Activated T-helper 1 cell treated with Interleukin-2 at 50 U/mL for 16 hours (primary cell): ENCODE results near the gene KCNAB2.
"Not testable (repeated sequence)": the region's sequence is repeated elsewhere in the genome, so short reads cannot be mapped to it uniquely, and the experiment has no call there.

Source experiments
- DNase-seq: peaks from one replicate; pipeline ENCODE4 v3.0.0-alpha.2; 2020; ENCODE audit warnings: low read depth

KCNAB2 gene

DNA sequence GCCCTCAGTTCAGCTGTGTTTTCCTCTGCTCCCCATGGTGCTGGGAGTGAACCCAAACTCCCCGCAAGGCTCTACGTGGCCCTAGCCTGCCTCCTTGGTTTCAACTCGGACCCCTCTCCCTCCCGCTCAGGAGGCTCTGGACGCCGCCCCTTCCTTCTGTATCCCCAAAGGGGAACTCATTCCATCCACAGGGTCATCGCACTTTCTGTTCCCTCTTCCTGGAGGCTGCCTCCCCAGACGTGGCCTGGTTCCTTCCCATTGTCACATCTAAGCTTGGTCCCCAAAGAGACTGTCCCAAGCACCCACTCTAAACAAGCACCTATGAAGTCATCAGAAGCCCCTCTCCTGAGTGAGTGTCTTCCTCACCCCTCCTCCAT, 10.9 kb downstream of the KCNAB2 start:
- DNase-seq, result no peak

DNA sequence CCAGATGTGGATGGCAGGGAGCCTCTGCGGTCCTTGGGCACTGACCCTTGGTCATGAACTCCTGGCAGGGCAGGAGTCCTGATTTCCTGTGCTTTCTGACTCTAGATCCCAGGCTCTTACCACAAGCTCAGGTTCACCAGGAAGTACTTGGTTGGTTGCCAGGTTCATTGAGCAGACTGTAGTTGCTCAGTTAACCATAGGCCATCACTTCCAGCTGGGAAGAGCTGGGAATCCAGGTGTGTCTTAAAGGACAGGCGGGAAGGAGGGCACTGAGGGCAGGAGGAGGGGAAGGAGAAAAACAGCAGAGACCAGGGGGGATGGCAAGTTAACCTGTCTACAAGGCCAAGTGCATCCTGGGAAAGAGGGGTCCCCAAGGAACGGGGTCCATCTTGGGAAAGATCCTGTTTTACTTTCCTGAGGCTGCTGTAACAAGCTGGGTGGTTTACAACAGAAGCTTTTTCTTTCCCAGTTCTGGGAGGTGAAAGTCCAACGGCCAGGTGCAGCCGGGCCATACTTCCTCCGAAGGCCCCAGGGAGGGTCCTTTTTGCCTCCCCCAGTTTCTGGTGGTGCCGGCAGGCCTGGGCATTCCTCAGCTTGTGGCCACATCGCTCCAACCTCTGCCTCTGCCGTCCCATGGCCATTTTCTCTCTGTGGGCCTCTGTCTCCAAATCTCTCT, 11.6 kb downstream of the KCNAB2 start:
- no peak for DNase-seq

DNA sequence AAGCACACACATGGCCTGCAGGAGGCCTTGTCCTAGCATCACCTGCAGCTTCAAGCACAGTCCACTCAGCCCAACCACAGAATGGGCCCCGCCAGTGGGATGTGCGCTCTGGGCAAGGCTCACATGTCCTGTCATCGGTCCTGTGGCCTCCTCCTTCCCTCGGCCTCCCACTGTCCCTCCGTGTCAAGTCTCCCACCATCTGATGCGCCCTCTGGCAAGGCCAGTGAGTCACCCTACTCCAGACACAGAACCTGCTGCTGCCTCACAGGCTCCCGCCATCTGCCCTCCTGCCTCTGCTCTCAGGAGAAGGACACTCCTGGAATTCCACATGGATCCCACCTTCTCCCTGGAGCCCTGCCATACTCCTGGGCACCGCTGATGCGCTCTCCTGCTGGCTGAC, 14.2 kb downstream of the KCNAB2 start:
- no peak for DNase-seq

DNA sequence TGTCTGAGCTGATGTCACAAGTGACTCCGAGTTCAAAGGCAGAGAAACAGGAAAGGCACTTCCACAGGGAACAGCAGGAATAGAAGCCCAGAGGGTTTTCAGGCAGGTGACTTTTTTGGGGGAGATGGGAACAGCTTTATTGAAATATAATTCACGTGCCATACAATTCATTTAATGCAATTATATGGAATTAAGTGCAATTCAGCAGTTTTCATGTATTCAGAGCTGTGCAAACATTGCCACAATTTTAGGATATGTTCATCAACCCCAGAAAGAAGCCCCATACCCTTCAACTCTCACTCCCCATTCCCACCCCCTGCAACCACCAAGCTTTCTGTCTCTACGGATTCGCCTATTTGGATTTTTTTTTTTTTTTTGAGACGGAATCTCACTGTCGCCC, 17.0 kb downstream of the KCNAB2 start:
- DNase-seq, result no peak

DNA sequence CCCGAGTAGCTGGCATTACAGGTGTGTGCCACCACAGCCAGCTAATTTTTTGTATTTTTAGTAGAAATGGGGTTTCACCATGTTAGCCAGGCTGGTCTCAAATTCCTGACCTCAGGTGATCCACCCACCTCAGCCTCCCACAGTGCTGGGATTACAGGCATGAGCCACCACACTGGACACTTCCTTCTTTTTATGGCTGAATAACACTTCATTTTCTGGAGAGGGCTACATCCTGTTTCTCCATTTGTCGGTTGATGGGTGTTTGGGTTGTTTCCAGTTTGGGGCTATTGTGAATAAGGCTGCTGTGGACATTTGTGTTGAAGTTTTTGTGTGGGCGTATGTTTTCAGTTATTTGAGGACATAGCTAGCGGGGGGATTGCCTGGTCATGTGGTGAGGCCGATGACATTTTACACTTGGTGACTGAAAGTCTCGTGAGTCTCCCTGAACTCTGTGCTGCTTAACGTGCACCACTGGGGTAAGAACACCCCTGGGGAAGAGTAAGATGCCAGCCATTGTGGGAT, 17.9 kb downstream of the KCNAB2 start:
- not testable (repeated sequence) for DNase-seq

DNA sequence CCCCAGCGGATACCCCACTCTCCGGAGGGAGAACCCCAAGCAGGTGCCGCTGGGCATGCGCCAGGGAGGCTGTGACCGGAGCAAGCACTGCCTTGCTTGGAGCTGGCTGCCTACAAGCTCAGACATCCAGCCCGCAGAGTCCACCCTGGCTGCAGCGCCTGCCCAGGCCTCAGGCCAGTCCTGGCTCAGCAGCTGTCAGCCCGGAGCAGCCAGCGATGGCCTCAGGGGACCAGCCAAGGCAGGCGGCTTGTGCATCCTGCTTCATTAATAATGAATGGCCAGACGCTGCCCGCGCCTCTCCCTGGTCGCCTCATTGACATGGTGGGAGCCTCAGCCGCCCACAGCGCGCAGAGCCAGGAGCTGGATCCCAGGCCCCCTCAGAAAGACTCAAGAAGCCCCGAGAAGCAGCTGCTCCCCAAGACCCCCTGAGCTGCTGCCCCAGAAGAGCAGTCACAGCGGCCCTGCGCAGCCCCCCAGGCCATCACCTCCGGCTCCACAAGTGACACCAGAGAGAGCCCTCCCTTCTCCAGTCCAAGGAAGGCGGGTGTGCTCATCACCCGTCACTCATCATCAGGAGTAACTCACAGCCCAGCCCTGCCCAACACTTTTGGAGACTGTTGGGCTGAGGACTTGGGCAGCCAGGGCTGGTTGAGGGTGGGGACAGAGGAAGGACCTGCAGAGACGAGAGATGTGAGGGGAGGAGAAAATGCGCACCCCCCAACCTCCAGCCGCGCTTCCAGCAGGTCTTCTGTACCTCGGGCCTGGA, 19.6 kb downstream of the KCNAB2 start:
- DNase-seq, result no peak

DNA sequence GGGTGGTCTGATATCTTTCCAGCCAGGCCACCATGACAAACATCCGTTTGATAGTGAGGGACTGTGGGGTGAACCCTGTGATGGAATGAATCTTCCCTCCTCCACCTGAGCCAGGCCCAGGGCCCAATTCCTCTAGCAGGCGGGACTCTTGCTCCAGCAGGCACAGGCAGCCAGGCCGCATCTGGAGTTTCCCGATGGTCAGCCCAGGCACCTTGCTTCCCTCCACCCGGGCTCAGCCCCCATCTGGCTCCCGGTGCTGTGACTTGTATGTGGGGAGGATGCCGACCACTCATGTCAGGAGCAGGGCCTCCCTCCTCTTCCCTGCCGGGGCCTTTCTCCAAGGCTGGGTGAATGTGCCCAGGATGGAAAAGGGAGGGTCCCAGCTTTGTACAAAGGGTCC, 21.0 kb downstream of the KCNAB2 start:
- DNase-seq, result no peak

DNA sequence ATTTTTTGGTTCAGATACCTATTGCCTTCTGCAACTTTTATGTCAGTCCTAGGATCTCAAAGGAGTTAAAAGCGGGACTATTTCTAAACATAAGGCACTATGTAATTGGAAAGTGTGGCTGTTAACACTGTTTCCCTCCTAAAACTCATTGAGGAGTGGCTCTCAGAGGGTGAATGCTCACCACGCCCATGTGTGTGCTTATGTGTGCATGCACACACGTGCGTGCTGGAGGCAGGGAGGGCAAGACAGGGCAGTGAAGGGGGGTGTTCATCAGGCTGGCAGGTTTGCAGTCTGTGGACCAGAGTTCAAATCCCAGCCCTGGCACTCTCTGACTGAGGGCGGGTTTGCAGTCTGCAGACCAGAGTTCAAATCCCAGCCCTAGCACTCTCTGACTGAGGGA, 22.4 kb downstream of the KCNAB2 start:
- DNase-seq, result no peak

DNA sequence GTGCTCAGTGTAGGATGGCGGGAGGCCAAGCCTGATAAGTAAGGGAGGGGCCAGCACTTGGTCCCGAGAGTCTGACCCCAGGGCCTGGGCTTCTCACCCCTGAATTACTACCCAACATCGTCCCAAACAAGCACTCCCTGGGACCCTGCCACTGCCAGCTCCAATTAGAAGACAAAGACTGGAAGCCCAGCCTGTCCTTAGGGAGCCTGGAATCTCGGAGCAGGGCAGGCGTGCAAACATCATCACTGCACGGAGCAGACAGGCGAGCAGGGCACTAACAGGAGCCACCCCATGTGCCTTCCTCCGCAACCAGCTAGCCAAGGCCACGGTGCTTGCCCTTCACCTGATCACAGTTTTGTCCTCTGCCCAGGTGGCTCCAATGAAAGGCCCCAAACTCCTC, 23.2 kb downstream of the KCNAB2 start:
- DNase-seq, result no peak

DNA sequence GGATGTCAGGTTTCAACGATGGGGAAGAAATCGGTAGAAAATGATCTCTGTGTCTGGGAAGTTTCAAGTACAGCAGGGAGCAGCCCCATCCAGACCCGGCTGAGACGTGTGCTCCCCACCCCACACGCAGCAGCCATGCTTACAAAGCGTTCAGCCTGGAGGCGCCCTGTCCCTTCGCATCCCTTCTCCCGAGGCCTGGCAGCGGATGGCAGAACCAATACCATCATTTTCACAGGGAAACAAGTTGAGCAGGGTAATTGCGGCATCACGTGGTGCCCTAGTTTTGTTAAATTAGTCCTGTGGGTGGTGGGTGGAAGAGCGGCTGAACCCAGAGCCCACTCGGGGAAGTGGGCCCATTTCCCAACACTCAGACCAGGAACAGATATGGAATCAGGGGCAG, 23.9 kb downstream of the KCNAB2 start:
- no peak for DNase-seq

DNA sequence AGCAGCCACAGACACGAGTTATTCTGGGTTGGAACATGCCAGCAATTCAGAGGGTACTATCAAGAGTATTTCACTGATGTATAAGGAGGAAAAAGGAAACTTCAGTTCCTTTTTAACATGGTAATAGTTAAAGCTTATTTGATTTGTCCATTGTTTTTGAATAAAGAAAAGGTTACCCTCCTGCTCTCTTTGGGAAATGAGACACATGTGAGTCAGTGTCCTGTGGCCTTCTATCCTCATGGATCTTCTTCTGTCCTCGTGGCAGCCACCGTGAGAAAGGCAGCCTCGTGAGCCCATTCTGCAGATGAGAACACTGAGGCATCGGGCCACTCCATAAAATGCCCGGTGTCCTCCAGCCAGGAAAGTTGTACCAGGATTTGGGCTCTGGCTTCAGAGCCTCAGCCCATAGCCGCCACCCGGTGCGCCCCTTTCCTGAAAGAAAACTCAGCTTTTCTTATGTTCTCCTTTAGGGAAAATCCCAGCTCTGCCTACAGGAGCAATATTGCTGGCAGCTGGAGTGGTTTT, 24.8 kb downstream of the KCNAB2 start:
- no peak for DNase-seq

DNA sequence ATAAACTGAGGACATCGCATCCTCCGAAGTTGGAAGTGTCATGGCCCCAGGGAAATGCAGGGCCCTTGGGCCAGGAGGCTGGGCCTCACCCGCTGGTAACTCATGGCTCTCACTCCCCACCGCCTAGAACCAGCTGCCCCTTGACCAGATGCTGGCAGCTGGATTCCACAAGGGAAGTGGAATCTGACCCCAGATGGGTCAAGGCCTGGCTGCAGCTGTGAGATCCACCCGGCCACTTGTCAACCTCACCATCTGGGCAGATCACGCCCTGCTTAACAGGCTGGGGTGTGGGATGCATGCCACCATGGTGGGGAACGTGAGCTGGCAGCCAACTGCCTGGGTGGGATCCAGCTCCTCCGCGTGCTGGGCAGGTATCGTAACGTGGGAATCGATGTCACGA, 25.5 kb downstream of the KCNAB2 start:
- DNase-seq, result no peak

DNA sequence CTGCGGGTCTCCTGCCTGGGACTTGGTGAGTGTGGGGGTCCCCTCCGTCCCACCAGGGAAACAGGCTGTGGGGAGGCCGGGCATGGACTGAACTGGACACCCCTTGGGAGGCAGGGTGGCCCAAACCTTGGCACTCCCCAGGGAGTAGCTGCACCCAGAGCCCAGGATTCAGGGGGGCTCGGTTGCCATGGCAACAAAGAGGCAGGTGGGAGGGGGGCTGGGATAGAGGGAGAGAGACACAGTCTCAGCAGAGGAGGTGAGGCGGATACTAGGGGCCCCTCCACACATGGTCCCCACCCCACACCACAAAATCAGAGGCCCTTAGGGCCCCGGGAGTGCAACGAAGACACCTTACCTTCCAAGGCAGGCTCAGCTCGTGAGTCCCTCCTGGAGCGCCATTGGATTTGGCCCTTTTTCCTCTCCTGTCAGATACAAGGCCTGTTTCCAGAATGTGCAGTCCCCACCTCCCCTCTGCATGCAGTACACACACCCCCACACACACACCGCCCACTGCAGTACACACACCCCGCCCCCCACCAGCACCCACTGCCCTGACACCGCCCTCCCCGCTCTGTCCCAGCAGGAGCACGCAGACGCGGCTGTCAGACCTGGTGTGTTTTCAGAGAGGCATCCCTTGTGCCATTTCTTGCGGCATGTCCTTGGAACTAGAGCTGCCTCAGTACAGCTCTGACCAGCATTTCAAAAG, 27.2 kb downstream of the KCNAB2 start:
- DNase-seq, result no peak

DNA sequence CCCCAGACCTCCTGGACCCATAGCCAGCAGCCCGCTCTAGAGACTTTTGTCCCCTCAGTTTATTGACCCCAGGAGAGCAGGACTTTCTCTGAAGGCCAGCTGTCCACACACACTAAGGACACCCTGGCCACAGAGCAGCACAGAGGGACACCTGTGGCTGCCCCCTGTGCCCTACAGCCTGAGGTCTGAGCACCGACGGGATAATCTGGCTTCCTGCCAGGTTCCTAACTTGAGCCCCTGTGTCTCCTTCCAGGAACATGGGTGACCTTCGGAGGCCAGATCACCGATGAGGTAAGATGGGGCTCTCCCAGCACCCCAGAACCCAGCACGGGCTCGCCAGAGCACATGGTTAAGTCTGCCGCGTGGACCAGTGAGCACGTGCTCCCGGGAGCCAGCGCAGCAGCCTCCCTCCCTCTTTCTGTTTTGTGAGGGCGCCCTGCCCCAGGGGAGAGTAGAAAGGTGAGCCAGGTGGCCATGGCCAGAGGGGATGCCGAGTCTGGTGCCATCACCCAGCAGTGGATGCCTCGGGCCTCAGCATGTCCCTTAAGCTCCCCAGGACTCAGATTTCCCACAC, 27.9 kb downstream of the KCNAB2 start:
- no peak for DNase-seq

DNA sequence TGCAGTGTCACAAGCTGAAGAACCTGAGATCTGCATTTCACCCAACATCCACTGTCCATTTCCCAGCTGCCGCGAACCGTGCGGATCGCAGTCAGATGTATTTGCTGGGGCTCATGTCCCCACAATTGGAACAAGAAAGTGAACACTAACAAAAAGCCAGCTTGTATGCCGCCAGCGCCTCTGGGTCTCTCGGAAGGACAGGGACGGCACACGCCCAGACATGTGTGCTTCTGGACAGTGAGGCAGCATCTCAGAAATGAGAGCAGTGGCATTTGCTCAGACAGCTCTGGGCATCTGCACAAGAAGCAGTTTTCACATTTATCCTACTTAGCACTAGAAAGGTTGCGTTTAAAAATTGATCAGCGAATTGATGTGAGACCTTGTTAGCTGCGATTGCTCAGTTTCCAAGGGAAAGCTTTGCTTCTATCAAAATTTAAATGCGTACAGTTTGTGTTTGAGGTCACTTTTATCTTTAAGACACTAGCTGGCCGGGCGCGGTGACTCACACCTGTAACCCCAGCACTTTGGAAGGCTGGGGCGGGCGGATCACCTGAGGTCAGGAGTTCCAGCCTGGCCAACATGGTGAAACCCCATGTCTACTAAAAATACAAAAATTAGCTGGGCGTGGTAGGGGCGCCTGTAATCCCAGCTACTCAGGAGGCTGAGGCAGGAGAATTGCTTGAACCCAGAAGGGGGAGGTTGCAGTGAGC, 28.7 kb downstream of the KCNAB2 start:
- no peak for DNase-seq

DNA sequence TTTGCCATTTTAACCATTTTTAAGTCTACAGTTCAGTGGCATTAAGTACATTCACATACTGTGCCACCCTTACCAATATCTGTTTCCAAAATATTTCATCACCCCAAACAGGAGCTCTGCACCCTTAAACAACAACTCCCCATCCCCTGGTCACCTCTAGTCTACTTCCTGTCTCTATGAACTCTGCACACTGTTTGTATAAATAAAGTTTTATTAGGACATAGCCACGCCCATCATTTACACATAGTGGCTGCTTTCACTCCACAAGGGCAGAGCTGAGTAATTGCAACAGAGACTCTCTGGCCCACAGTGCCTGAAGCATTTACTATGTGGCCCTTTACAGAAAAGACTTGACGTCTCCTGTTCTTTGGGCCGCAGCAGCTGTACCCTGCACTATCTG, 30.1 kb downstream of the KCNAB2 start:
- no peak for DNase-seq

DNA sequence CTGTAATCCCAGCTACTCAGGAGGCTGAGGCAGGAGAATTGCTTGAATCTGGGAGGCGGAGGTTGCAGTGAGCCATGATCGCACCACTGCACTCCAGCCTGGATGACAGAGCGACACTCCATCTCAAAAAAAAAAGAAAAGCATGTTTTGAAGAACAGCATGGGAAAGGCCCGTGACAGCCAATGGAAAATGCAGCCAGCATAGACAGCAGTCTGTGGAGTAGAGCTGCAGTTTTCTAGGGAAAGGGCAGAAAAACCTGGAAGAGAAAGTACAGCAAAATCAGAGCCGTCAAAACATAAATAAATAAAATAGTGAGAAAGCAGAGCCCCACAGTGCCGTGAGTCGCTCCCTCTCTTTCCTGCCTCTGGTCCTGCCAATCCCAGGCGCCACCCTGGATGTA, 31.4 kb downstream of the KCNAB2 start:
- DNase-seq, result not testable (repeated sequence)

DNA sequence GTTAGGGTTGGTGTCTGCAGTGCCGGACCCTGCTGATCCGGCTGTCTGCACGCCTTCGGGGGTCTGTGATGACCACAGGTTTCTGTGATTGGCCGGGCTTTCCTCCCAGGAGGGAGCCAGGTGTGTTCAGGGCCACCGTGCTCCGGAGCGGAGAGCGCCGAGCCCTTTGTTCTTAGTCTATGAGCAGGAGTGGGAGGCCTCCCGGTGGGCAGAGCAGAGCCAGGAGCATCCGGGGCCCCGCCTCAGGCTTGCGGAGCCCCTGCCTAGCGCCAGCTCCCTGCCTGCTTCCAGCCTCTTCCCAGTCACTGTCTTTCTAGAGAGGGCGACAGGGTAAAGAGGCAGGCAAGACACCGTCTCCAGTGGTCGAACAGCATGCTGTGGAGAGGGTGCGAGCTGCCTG, 31.8 kb downstream of the KCNAB2 start:
- DNase-seq, result no peak

DNA sequence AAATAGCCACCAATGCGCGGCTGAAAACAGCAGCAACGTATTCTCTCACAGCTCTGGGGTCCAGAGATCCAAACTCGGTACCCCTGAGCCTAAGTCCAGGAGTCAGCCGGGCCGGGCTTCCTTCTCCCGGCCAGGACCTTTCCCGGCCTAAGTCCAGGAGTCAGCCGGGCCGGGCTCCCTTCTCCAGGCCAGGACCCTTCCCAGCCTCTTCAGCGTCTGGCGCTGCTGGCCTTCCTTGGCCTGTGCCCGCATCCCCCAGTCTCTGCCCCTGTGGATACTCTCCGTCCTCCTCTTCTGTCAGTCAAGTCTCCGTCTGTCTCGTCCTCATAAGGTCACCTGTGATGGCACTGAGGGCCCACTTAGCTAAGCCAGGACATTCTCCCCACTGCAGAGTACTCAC, 32.2 kb downstream of the KCNAB2 start:
- no peak for DNase-seq

DNA sequence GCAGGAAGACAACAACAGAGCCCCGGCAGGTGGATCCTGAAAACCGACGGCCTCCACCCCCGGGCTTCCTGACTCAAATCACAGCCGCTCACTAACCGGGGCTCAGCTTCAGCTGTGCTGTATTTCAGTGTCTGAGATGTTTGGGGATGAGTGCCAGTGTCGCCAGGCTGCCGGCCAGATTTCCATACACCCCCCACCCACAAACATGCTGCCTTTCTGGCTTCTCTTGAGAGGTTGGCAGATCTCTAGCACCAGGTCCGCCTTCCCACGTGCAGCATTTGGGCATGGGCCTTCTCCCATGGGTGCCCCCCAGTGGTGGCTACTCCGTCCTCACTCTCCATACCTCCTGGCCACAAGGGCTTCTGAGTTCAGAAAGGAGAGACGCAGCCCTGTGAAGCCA, 34.8 kb downstream of the KCNAB2 start:
- no peak for DNase-seq

DNA sequence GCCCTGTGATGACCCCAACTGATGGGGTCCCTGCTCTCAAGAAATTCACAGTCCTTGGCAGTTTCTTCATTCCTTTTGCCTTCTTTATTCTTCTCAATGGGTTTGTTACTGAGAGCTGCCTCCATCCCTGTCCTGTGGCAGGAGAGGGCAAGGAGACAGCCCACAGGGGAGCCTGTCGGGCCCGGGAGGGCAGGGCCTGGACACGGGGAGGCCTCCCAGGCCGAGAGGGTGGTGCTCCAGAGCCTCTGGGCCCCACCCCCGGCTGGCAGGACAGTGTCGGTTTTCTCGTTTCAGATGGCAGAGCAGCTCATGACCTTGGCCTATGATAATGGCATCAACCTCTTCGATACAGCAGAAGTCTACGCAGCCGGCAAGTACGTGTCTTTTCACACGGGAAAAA, 36.2 kb downstream of the KCNAB2 start:
- no peak for DNase-seq

DNA sequence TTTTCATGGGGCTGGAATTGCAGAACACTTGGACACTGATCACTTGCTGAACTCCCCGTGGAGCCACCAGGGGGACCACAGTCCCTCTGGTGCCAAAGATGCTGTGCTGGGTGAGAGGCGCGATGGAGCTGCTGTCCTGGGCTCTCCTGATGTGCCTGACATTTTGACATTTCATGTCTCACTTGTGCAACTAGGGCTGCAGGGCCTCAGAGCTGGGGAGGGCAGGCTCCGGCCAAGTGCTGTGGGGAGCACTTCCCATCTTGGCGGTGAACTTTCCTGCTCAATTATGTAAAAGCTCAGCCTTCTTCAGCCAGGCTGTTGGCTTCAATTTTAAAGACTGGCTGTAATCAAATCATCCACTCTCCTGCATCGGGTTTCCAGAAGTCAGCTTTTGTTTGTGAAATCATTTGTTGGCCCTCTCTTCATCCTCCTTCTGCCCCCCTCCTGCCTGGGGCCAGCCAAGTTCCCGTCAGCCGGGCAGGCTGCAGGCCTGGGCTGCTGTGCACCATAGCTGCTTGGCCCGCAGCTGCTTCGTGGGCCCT, 36.8 kb downstream of the KCNAB2 start:
- DNase-seq, result no peak
